GM12878 (cell line): ENCODE results near the gene TECR. TPM values are rescaled to one million over a fixed set of nuclear protein-coding genes. Genes with fewer than 3 reads are reported as not detected.

Experiments
- ATAC-seq: fragments of 200-7000 bp; cut with Tn5 transposase; 3 replicates; pipeline ENCODE4 v1.9.1; 2020; ENCODE audit warnings: mild to moderate bottlenecking, moderate library complexity
- BruUV-seq: library from RNA; stranded (reverse); fragments of 400-500 nt; replicated peaks from 2 replicates; lab custom pipeline; 2021; lab: Mats Ljungman, UMichigan
- CTCF ChIA-PET: fragments of 300-600 bp; sonication (Branson Sonifier 250); formaldehyde crosslinking; extraction: SDS; loops from one replicate; lab custom pipeline; 2021; ENCODE audit warnings: inconsistent platforms; lab: Yijun Ruan, JAX
- POLR2A ChIA-PET: fragments of 350-600 bp; formaldehyde crosslinking; extraction: SDS; loops from one replicate; lab custom pipeline; 2021; ENCODE audit warnings: inconsistent platforms; lab: Charles Lee
- RAD21 ChIA-PET: fragments of 300-600 bp; sonication (Branson Sonifier 250); formaldehyde crosslinking; loops from one replicate; lab custom pipeline; 2023; ENCODE audit warnings: antibody characterized with exemption; ENCODE audit not compliant: unreplicated experiment; lab: Charles Lee
- SMC1A ChIA-PET: fragments of 300-600 bp; sonication (Branson Sonifier 250); formaldehyde crosslinking; loops from one replicate; lab custom pipeline; 2023; ENCODE audit not compliant: unreplicated experiment, uncharacterized antibody; lab: Charles Lee
- DNase-seq: peaks from one replicate; pipeline ENCODE4 v3.0.0-alpha.2; 2011; ENCODE audit warnings: low read depth, low spot score
- FAIRE-seq: peaks from 3 replicates; lab custom pipeline; 2011; peaks lifted over from hg19 to GRCh38; lab: Jason Lieb, UNC
- H2AFZ ChIP-seq: 2 replicates; pipeline ENCODE4 v1.6.0; 2011; ENCODE audit warnings: low read depth, low read length, control low read depth; ENCODE audit not compliant: control insufficient read depth
- H3K27ac ChIP-seq: 2 replicates; pipeline ENCODE4 v1.5.1; 2011; ENCODE audit warnings: control low read depth; ENCODE audit not compliant: control insufficient read depth, insufficient read depth
- H3K27me3 ChIP-seq, 2 experiments: replicated peaks in 1 of 2; 2 replicates each; pipeline versions ENCODE4 v1.6.0 to v1.6.1; 2011; ENCODE audit warnings: low read length in 1 of 2; ENCODE audit not compliant: control insufficient read depth in 2 of 2, insufficient read depth in 2 of 2
- H3K36me3 ChIP-seq, 2 experiments: 2 replicates each; pipeline ENCODE4 v1.5.1; 2011; ENCODE audit warnings: low read length in 1 of 2; ENCODE audit not compliant: control insufficient read depth in 2 of 2, insufficient read depth in 2 of 2
- H3K4me1 ChIP-seq: 2 replicates; pipeline ENCODE4 v1.6.1; 2011; ENCODE audit warnings: mild to moderate bottlenecking, low read length, moderate library complexity, mixed read lengths; ENCODE audit not compliant: control insufficient read depth, insufficient read depth
- H3K4me2 ChIP-seq: 2 replicates; pipeline ENCODE4 v1.6.0; 2011; ENCODE audit warnings: control low read depth; ENCODE audit not compliant: control insufficient read depth, insufficient read depth
- H3K4me3 ChIP-seq: fragments of 200-600 bp; sonication (generic); 2 replicates; pipeline ENCODE4 v1.5.1; 2016
- H3K79me2 ChIP-seq: 2 replicates; pipeline ENCODE4 v1.6.0; 2011; ENCODE audit warnings: low read length; ENCODE audit not compliant: control insufficient read depth, insufficient read depth
- H3K9ac ChIP-seq: 2 replicates; pipeline ENCODE4 v1.8.0; 2011; ENCODE audit warnings: low read length, control low read depth, mixed read lengths; ENCODE audit not compliant: control insufficient read depth, insufficient read depth
- H3K9me3 ChIP-seq: replicated peaks from 3 replicates; pipeline ENCODE4 v1.5.1; 2011; ENCODE audit warnings: mild to moderate bottlenecking, low read length; ENCODE audit not compliant: control insufficient read depth, insufficient read depth
- H4K20me1 ChIP-seq: 2 replicates; pipeline ENCODE4 v1.6.0; 2011; ENCODE audit not compliant: control insufficient read depth, insufficient read depth
- ATF3 ChIP-seq: IDR thresholded peaks from 2 replicates; pipeline ENCODE4 v1.6.1; 2011; ENCODE audit warnings: low read depth, mild to moderate bottlenecking, low read length, moderate library complexity, borderline replicate concordance; ENCODE audit errors: extremely low read depth
- BHLHE40 ChIP-seq, 2 experiments: fragments of 450-650 bp in 1 of 2; IDR thresholded peaks; 2 replicates each; pipeline ENCODE4 v1.6.1; 2011 to 2017; ENCODE audit warnings: low read depth in 2 of 2, borderline replicate concordance in 1 of 2, improper control_type of control experiment in 1 of 2, low read length in 1 of 2, mild to moderate bottlenecking in 1 of 2
- CREM ChIP-seq: IDR thresholded peaks from 2 replicates; pipeline ENCODE4 v1.6.1; 2014; ENCODE audit warnings: antibody characterized with exemption, low read depth
- EED ChIP-seq: sonication (generic); IDR thresholded peaks from 2 replicates; pipeline ENCODE4 v1.6.1; 2016; ENCODE audit warnings: antibody characterized with exemption, low read depth
- EP300 ChIP-seq, 2 experiments: fragments of 150-350 bp in 1 of 2; IDR thresholded peaks; 2 replicates each; pipeline ENCODE4 v1.6.1; 2011 to 2012; ENCODE audit warnings: low read depth in 2 of 2, low read length in 2 of 2, borderline replicate concordance in 1 of 2, improper control_type of control experiment in 1 of 2, inconsistent platforms in 1 of 2; ENCODE audit not compliant: control insufficient read depth in 1 of 2
- HSF1 ChIP-seq: fragments of 150-350 bp; IDR thresholded peaks from 2 replicates; pipeline ENCODE4 v1.6.1; 2014; ENCODE audit warnings: mild to moderate bottlenecking, low read depth, low read length
- IKZF2 ChIP-seq, 2 experiments: fragments of 450-650 bp; IDR thresholded peaks; 2 replicates each; pipeline ENCODE4 v1.6.1; 2017; ENCODE audit warnings: mild to moderate bottlenecking in 2 of 2, moderate library complexity in 2 of 2
- JUND ChIP-seq: IDR thresholded peaks from 2 replicates; pipeline ENCODE4 v1.6.1; 2012; ENCODE audit warnings: low read depth, mild to moderate bottlenecking, low read length, improper control_type of control experiment, moderate library complexity
- KLF5 ChIP-seq: fragments of 450-650 bp; IDR thresholded peaks from 2 replicates; pipeline ENCODE4 v1.6.1; 2014; ENCODE audit warnings: mild to moderate bottlenecking; ENCODE audit not compliant: partially characterized antibody
- MTA3 ChIP-seq: IDR thresholded peaks from 2 replicates; pipeline ENCODE4 v1.6.1; 2012; ENCODE audit warnings: low read length, inconsistent platforms, borderline replicate concordance
- NKRF ChIP-seq: fragments of 450-650 bp; conservative IDR thresholded peaks from 2 replicates; pipeline ENCODE4 v1.6.1; 2017; ENCODE audit warnings: mild to moderate bottlenecking, moderate library complexity
- NR2C2 ChIP-seq: IDR thresholded peaks from 2 replicates; pipeline ENCODE4 v1.6.1; 2011; ENCODE audit warnings: borderline replicate concordance, low read depth; ENCODE audit not compliant: control insufficient read depth, insufficient read length
- POLR2AphosphoS2 ChIP-seq: IDR thresholded peaks from 2 replicates; pipeline ENCODE4 v1.6.1; 2011; ENCODE audit warnings: low read depth, mild to moderate bottlenecking, low read length, improper control_type of control experiment, moderate library complexity
- TCF3 ChIP-seq: IDR thresholded peaks from 2 replicates; pipeline ENCODE4 v1.6.1; 2012; ENCODE audit warnings: low read depth, mild to moderate bottlenecking, low read length, borderline replicate concordance; ENCODE audit not compliant: insufficient read depth
- USF2 ChIP-seq: IDR thresholded peaks from 2 replicates; pipeline ENCODE4 v1.6.1; 2011; ENCODE audit warnings: low read depth, low read length, improper control_type of control experiment, borderline replicate concordance
- ZNF24 ChIP-seq: fragments of 450-650 bp; IDR thresholded peaks from 2 replicates; pipeline ENCODE4 v1.6.1; 2017; ENCODE audit warnings: antibody characterized with exemption, mild to moderate bottlenecking
- WGBS: methylation state at CpG from one replicate; pipeline ENCODE4 v1.1.6; 2016; ENCODE audit warnings: low lambda C conversion rate; ENCODE audit not compliant: insufficient replicate concordance, insufficient coverage; ENCODE audit errors: missing lambda C conversion rate; 5-methylcytosine and 5-hydroxymethylcytosine counted together
- in situ Hi-C: fragments of 300-500 bp; cut with MboI; formaldehyde crosslinking; loops from 9 replicates; pipeline ENCODE4 v1.14.3; 2018; ENCODE audit warnings: mixed read lengths
- intact Hi-C: fragments of 100-400 bp; cut with micrococcal nuclease; formaldehyde crosslinking; loops from one replicate; pipeline ENCODE4 v1.14.2; 2022; ENCODE audit not compliant: unreplicated experiment
- polyA plus RNA-seq, 11 experiments: library from polyadenylated mRNA; depleted of rRNA in 4 of 11; unstranded in 6 of 11; stranded (reverse) in 5 of 11; fragments of >200 nt; fragmentation: Nextera tagmentation in 4 of 11; fragmentation: Illumina TruSeq in 1 of 11; extraction: Ambion mirVana in 4 of 11; extraction: Trizol in 1 of 11; gene quantifications; 1 replicate in 1 of 11; 2 replicates in 10 of 11; pipeline versions ENCODE4 v1.2.1 to v1.2.3, GENCODE V29; 2011 to 2016; ENCODE audit warnings: inconsistent platforms in 2 of 11, missing spikeins in 2 of 11, low read depth in 1 of 11
- total RNA-seq, 4 experiments: library from RNA; depleted of rRNA in 3 of 4; stranded (reverse); fragments of >200 nt in 3 of 4; fragmentation: Illumina TruSeq in 1 of 4; extraction: Trizol in 1 of 4; gene quantifications; 2 replicates each; pipeline versions ENCODE4 v1.2.1 to v1.2.3, GENCODE V29; 2013 to 2021

TECR gene
- total and polyA plus RNA-seq, 10 of the 15 experiments (the other 5 are each of a cell fraction or from before 2014, with no cell fraction given) = 9.6 to 157 (median 64.2) TPM

GRCh38 chr19:14560776-14561108 is 31.3 kb downstream of the TECR start (continued):
- TF ChIP-seq BHLHE40 (IDR thresholded peaks at IDR 0.05; ENCODE audit: borderline replicate concordance in 1 of 2, low read depth in 2 of 2, low read length in 1 of 2) = no peak

GRCh38 chr19:14561249-14561648 is 31.9 kb downstream of the TECR start:
- WGBS = 79% methylated on average over 8 of the region's 8 CpGs
- intact Hi-C loops (no loop called here), in situ Hi-C loops (no loop called here)
- Histone ChIP-seq H3K4me1 (peaks cover 11% of the 10 kb centered on the region), H3K79me2 (peaks cover 2% of the 10 kb centered on the region; the same call in 1 of the 2 replicates), H3K4me3 (no peak overlapping the region), H3K4me2 (no peak overlapping the region), H3K9ac (no peak overlapping the region), H3K36me3 (peaks cover 0 to 9% of the 10 kb centered on the region in 2 experiments; a peak in 2 of 4 replicates), H4K20me1 (no peaks in the 10 kb centered on the region), H3K27me3 (no peaks in the 10 kb centered on the region), H3K9me3 (no peaks in the 10 kb centered on the region), H2AFZ (no peak overlapping the region), H3K27ac (no peak overlapping the region)
- DNase-seq (no peak), ATAC-seq (no peak), FAIRE-seq (no peak)
- BruUV-seq = no TSS peak
- POLR2A ChIA-PET = interaction anchor here (1.0 kb wide), 1 partner anchor 10 kb away, joined by 11 read pairs; no protein-coding TSS in a partner anchor
- RAD21 ChIA-PET = interaction anchor here (1.3 kb wide), 1 partner anchor 126 kb away, joined by 5 read pairs; no protein-coding TSS in a partner anchor
- SMC1A ChIA-PET = interaction anchor here (0.9 kb wide), 1 partner anchor 11 kb away, joined by 3 read pairs; no protein-coding TSS in a partner anchor
- CTCF ChIA-PET = interaction anchor here (1.7 to 2.5 kb wide), 3 partner anchors 10 to 13 kb away, joined by 5 to 7 read pairs (median 6); partner anchors contain the start of gene NDUFB7
- TF ChIP-seq EED (no peak), KLF5 (no peak), CREM (no peak), NKRF (no peak), TCF3 (no peak), IKZF2 (IDR thresholded peaks at IDR 0.05) (no peak), ATF3 (no peak), MTA3 (no peak), NR2C2 (no peak), ZNF24 (no peak), EP300 (IDR thresholded peaks at IDR 0.05; ENCODE audit: borderline replicate concordance in 1 of 2, control insufficient read depth in 1 of 2, low read depth in 2 of 2, low read length in 2 of 2) (no peak), POLR2AphosphoS2 (no peak), JUND (no peak), USF2 (no peak), HSF1 (no peak)
